Measurements from ENCODE around the gene NTRK2. TPM values are rescaled to one million over a fixed set of nuclear protein-coding genes. Genes with fewer than 3 reads are reported as not detected.

The NTRK2 gene
- 19.3 and 27.5 TPM in 2 replicates for total RNA-seq

GRCh38 chr9:84669288-84670137 is at the start of gene NTRK2:
Gene NTRK2 (plus strand): TSS chr9:84669729. CDS start chr9:84670749, 1,020 bp downstream.

Measured in articular chondrocyte of knee joint (primary cell).